HT-29 (cell line): Measurements from ENCODE around the gene GSK3B. TPM values are rescaled to one million over a fixed set of nuclear protein-coding genes. Genes with fewer than 3 reads are reported as not detected.
A peak's percentile ranks its signal among the peaks of the same experiment; 100 is the strongest.

Source experiments
- DNase-seq: peaks from one replicate; pipeline ENCODE4 v3.0.0-alpha.2; 2015; ENCODE audit warnings: low spot score
- total RNA-seq: library from RNA; depleted of rRNA; stranded (reverse); fragments of >200 nt; shearing (Covaris generic); gene quantifications from 2 replicates; pipeline ENCODE4 v1.2.3, GENCODE V29; 2014

Gene GSK3B
- total RNA-seq, 1 experiment from 2014 or later = 25.2 TPM

DNA sequence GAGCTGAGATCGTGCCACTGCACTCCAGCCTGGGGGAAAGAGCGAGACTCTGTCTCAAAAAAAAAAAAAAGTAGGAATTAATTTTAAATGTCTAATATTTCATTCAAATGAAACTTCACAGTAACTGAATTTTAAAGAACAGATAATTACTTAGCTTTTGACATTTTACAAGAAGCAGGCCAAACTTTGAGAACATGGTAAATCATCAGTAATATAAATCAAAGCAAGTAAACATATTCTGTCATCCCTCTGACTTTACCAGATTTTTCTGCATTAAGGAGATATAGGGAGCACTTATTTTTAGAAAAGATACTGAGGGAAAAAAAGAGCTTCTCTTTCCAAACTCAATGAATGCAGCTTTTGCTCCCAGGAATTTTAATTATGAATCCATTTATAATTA is 275.3 kb downstream of the GSK3B start:
- no peak for DNase-seq

- DNase-seq = no peak
Observed at GRCh38 chr3:119817583-119818363, 276.5 kb downstream of the GSK3B start.

DNA sequence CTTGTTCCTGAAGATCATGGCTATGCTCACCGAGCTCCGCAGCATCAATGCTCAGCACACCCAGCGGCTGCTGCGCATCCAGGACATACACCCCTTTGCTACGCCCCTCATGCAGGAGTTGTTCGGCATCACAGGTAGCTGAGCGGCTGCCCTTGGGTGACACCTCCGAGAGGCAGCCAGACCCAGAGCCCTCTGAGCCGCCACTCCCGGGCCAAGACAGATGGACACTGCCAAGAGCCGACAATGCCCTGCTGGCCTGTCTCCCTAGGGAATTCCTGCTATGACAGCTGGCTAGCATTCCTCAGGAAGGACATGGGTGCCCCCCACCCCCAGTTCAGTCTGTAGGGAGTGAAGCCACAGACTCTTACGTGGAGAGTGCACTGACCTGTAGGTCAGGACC is 277.2 kb downstream of the GSK3B start:
- no peak for DNase-seq

DNA sequence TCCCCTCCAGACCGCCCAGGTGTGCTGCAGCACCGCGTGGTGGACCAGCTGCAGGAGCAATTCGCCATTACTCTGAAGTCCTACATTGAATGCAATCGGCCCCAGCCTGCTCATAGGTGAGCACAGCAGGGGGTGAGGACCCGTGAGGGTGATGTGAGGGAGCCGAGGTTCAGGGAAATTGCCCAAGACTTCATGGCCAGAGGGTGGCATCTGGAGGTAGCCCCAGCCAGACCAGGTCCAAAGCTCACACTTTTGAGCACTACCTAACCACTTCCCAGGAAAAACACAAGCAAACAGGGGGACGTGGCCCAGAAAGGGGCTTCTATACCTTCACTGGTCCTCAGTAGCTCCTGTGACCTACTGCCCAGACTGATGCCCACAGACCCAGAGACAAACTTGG is 278.5 kb downstream of the GSK3B start:
- DNase-seq = no peak

- no peak for DNase-seq
Observed at GRCh38 chr3:119812491-119813058, 281.7 kb downstream of the GSK3B start.

DNA sequence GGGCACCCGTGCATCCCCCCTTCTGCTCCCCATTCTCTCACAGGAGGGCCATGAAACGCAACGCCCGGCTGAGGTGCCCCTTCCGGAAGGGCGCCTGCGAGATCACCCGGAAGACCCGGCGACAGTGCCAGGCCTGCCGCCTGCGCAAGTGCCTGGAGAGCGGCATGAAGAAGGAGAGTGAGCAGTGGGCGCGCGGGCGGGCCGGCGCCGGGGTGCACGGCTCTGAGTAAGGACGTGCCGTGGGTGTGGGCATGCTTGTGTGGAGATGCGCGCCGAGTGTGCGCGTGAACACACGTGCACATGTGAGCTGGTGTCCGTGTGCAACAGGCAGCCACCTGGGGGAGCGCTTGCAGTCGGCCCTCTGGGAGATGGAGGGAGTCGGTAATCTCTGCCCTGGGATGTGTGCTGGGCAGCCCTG is 284.2 kb downstream of the GSK3B start:
- no peak for DNase-seq

- DNase-seq = no peak
Observed at GRCh38 chr3:119809249-119810017, 284.8 kb downstream of the GSK3B start.

DNA sequence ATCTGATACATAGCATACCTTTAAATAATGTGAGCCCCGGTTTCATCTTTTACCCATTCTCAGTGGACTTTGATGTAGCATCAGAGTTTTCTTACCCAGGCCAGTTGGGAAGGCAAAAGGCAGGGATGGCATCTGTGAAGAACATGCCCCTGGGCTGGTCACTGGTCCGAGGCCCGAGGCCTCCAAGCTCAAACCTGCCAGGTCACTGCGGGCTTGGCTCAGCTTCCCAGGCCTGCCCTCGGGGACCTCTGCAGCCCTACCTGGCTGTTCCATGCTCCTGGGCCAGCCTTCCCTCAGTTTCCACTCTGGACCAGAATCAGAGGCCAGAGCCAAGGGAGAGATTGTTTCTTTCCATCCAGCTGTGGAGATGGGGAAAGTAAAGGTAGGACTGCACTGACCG is 285.4 kb downstream of the GSK3B start:
- DNase-seq = no peak

GRCh38 chr3:119808244-119808643 is 286.0 kb downstream of the GSK3B start:
- DNase-seq = no peak

DNA sequence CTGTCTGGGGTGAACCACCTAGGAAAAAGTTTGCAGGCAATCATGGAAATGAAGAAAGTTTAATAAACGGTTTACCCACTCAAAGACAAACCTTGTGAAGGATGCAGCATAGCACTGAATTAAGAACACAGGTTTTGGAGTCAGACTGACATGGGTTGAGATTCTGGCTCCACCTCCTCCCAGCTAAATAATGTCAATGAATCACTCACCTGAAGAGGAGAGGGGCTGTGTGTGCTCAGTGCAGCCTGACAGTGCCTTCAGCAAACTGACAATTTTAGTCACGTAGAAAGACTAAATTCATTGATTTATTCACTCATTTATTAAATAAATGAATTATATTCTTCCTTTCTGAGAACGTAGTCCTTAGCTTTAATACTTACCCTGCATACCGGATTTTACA is 293.4 kb downstream of the GSK3B start:
- no peak for DNase-seq

- no peak for DNase-seq
Observed at GRCh38 chr3:119796785-119797184, 297.5 kb downstream of the GSK3B start.

DNA sequence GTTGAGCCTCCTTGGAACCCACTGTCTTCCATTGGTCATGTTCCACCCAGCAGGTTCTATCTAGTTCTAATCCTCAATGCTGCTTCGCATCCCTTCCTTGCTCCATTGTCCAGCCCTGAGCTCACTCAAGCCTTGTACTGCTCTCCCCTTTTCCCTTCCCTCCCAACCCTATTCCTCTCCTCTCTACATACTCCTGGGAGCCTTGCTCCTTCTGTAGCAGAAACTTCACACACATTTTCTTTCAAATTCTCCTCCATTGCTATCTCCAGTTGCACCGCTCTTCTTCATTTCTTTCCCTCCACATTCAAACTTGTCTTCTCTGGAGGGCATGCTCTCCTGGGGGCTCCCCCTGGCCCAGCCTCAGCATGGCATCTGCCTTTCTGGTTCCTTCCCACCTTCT is 297.9 kb downstream of the GSK3B start:
- no peak for DNase-seq

- no peak for DNase-seq
Observed at GRCh38 chr3:119795849-119796248, 298.4 kb downstream of the GSK3B start.

- peak; percentile 67 for DNase-seq
Observed at GRCh38 chr3:119794971-119795612, 299.2 kb downstream of the GSK3B start.

GRCh38 chr3:119794401-119794800 is 299.8 kb downstream of the GSK3B start:
- no peak for DNase-seq

GRCh38 chr3:119792270-119792669 is 302.0 kb downstream of the GSK3B start:
- DNase-seq = no peak

GRCh38 chr3:119790369-119790768 is 303.9 kb downstream of the GSK3B start:
- no peak for DNase-seq

- DNase-seq = no peak
Observed at GRCh38 chr3:119786409-119786808, 307.8 kb downstream of the GSK3B start.

DNA sequence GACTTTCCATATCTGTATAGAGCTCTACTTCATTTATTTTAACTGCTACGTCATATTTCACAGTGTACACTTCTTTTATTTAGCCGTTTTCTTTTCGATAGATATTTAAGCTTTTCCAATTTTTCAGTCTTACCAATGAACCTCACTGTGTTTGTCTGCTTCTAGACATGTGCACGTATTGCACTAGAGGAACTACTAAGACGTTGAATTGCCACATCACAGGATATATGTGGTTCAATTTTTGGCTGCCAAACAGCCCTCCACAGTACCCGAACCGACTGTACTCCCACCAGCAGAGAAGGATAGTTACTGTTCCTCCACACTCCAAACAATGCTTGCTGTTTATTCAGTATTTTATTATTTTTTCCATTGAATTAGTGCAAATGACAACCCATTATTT is 310.4 kb downstream of the GSK3B start:
- no peak for DNase-seq

GRCh38 chr3:119783255-119783654 is 311.0 kb downstream of the GSK3B start:
- no peak for DNase-seq

GRCh38 chr3:119782460-119782859 is 311.8 kb downstream of the GSK3B start:
- DNase-seq = no peak
